Measurements from ENCODE around the gene SPATA7. TPM values are rescaled to one million over a fixed set of nuclear protein-coding genes. Genes with fewer than 3 reads are reported as not detected.
A peak's percentile ranks its signal among the peaks of the same experiment; 100 is the strongest.
"Not testable (repeated sequence)": the region's sequence is repeated elsewhere in the genome, so short reads cannot be mapped to it uniquely, and the experiment has no call there.

The SPATA7 gene
- total and polyA plus RNA-seq, 12 donors: 10.1 to 34.1 (median 15.0) TPM

DNA sequence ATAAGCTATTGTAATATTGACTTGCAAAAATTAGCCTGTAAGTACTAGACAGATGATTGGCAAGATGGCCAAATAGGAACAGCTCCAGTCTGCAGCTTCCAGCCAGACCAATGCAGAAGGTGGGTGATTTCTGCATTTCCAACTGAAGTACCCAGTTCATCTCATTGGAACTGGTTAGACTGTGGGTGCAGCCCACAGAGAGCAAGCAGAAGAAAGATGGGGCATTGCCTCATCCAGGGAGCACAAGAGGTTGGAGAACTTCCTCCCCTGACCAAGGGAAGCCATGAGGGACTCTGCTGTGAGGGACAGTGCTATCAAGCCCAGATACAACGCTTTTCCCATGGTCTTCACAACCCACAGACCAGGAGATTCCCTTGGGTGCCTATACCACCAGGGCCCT, 16.0 kb upstream of the SPATA7 start:
- intact Hi-C loops (cut with DNase I): no loop called here
- Histone ChIP-seq H3K27me3 (no peaks in the 10 kb centered on the region), H3K4me1 (replicated peaks in 1 of 2) (no peaks in the 10 kb centered on the region), H3K4me3 (no peak overlapping the region), H3K9me3 (replicated peaks in 1 of 3) (no peaks in the 10 kb centered on the region), H3K27ac (no peak overlapping the region), H3K36me3 (replicated peaks in 1 of 2) (no peaks in the 10 kb centered on the region)
- 32 to 50% (median 43%) methylated on average over 1 of the region's 1 CpG; no CpG with 5 or more reads in 1 of the 4 donors for WGBS, 4 donors
- DNase-seq: no peak
- TF ChIP-seq, protein P1, sequence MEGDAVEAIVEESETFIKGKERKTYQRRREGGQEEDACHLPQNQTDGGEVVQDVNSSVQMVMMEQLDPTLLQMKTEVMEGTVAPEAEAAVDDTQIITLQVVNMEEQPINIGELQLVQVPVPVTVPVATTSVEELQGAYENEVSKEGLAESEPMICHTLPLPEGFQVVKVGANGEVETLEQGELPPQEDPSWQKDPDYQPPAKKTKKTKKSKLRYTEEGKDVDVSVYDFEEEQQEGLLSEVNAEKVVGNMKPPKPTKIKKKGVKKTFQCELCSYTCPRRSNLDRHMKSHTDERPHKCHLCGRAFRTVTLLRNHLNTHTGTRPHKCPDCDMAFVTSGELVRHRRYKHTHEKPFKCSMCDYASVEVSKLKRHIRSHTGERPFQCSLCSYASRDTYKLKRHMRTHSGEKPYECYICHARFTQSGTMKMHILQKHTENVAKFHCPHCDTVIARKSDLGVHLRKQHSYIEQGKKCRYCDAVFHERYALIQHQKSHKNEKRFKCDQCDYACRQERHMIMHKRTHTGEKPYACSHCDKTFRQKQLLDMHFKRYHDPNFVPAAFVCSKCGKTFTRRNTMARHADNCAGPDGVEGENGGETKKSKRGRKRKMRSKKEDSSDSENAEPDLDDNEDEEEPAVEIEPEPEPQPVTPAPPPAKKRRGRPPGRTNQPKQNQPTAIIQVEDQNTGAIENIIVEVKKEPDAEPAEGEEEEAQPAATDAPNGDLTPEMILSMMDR (IDR thresholded peaks at IDR 0.05): no peak
- no peak for TF ChIP-seq POLR2A (IDR thresholded peaks at IDR 0.05)

DNA sequence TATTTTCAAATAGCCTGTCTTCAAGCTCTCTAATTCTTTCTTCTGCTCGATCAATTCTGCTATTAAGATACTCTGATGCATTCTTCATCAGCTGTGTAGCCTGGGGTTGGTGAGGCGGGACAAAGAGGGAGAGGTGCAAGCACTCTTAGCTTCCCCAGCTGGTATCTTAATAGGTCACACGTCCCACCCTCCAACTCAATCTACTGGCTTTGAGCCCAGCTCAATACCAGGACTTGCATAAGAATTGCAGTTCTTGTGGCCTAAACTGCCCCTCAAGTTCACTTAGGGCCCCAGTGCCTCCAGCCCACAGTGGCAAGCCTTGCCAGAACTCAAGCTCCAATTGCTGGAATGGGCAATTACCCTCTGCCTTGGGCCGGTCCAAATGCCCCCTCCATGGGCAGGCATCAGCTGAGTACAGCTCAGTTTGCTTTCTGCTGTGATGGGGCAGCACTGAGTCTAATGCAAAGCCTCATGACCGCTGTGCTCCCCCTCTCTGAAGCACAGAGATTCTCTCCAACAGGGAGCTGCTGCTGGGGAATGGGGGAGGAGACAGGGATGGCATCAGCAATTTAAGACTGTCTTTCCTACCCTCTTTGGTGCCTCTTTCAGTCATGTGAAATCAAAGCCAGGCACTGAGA, 5.6 kb upstream of the SPATA7 start:
- H3K4me1 ChIP-seq (replicated peaks in 1 of 2): peaks cover 5 to 6% of the 10 kb centered on the region in 2 donors
- no peaks in the 10 kb centered on the region for H3K9me3 ChIP-seq (replicated peaks in 1 of 3)
- H3K27ac ChIP-seq: no peak overlapping the region
- intact Hi-C loops (cut with DNase I): no loop called here
- H3K4me3 ChIP-seq: no peak overlapping the region
- no peak for TF ChIP-seq POLR2A (IDR thresholded peaks at IDR 0.05)
- TF ChIP-seq, protein P1 (IDR thresholded peaks at IDR 0.05): no peak
- no peaks in the 10 kb centered on the region for H3K27me3 ChIP-seq
- no peak for DNase-seq
- 74 to 86% (median 82%) methylated on average over 5 of the region's 5 CpGs for WGBS, 4 donors
- H3K36me3 ChIP-seq (replicated peaks in 1 of 2): no peaks in the 10 kb centered on the region

DNA sequence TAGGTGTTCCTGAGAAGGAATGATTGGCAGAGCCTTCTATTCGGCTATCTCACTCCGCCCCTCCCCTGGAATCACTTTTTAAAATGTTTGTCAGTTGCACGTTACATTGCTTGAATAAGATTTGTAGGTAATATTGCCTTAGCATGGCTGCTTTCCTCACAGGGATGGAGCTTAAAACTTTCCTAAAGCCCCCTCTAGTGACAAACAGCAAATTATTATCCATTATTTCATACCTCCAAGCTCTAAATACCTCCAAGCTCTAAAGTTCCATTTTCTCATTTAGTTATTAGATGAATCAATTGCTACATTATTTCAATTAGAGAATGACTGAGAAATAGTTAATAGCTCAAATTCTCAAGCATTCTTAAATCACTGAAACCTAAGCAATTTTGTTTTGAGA, 5.1 kb upstream of the SPATA7 start:
- no peak overlapping the region for H3K4me3 ChIP-seq
- no peaks in the 10 kb centered on the region for H3K27me3 ChIP-seq
- no peak overlapping the region for H3K27ac ChIP-seq
- DNase-seq: no peak
- intact Hi-C loops (cut with DNase I): no loop called here
- no peaks in the 10 kb centered on the region for H3K9me3 ChIP-seq (replicated peaks in 1 of 3)
- TF ChIP-seq, protein P1 (IDR thresholded peaks at IDR 0.05): peak in 1 of 6 experiments; percentile 9
- TF ChIP-seq POLR2A (IDR thresholded peaks at IDR 0.05): no peak
- WGBS, 4 donors: 51 to 68% (median 55%) methylated on average over 3 of the region's 3 CpGs
- H3K36me3 ChIP-seq (replicated peaks in 1 of 2): no peaks in the 10 kb centered on the region
- peaks cover 6% of the 10 kb centered on the region in 2 donors for H3K4me1 ChIP-seq (replicated peaks in 1 of 2)

DNA sequence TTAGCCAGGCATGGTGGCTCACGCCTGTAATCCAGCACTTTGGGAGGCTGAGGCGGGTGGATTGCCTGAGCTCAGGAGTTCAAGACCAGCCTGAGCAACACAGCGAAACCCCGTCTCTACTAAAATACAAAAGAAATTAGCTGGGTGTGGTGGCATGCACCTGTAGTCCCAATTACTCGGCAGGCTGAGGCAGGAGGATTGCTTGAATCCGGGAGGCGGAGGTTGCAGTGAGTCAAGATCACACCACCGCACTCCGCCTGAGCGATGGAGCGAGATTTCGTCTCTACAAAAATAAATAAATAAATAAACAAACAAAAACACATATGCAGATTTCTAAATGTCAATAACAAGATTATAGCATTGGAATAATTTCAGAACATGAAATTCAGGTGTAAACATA, 3.8 kb upstream of the SPATA7 start:
- H3K4me1 ChIP-seq (replicated peaks in 1 of 2); H3K9me3 ChIP-seq (replicated peaks in 1 of 3); H3K27me3 ChIP-seq; H3K27ac ChIP-seq; H3K4me3 ChIP-seq; H3K36me3 ChIP-seq (replicated peaks in 1 of 2); intact Hi-C loops (cut with DNase I); DNase-seq: not testable (repeated sequence)
- WGBS, 4 donors: 93 to 94% (median 94%) methylated on average over 12 of the region's 12 CpGs

DNA sequence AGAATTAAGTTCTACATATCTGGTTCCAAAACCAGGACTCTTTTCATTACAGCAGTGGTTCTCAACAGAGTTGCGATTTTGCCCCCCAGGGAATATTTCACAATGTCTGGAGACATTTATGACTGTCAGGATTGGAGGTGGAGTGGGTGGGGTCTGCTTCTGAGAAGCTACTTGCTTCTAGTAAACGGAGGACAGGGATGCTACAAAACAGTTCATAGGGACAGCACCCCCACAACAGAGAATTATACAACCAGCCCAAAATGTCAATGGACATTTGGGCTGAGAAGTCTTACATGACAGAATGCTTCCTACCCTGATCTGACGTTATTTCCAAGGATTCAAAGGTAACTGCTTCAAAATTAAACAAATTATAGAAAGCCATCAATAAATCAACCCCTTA, 739 bp upstream of the SPATA7 start:
- peak overlapping the region; percentile 68 to 91 (median 85) for H3K27ac ChIP-seq
- no peaks in the 10 kb centered on the region for H3K36me3 ChIP-seq (replicated peaks in 1 of 2)
- peak in 1 of 7 donors; percentile 6 for DNase-seq
- TF ChIP-seq, protein P1 (IDR thresholded peaks at IDR 0.05): no peak
- TF ChIP-seq POLR2A (IDR thresholded peaks at IDR 0.05): no peak
- no peaks in the 10 kb centered on the region for H3K9me3 ChIP-seq (replicated peaks in 1 of 3)
- 3 to 11% (median 6%) methylated on average over 3 of the region's 3 CpGs for WGBS, 4 donors
- H3K4me3 ChIP-seq: peak overlapping the region; percentile 62 to 100 (median 90)
- intact Hi-C loops (cut with DNase I): no loop called here
- no peaks in the 10 kb centered on the region for H3K27me3 ChIP-seq
- peaks cover 6% of the 10 kb centered on the region in 2 donors for H3K4me1 ChIP-seq (replicated peaks in 1 of 2)

Data from adrenal gland (tissue), 12 donors.